HepG2 (cell line): Measurements from ENCODE around the gene NRL. TPM values are rescaled to one million over a fixed set of nuclear protein-coding genes. Genes with fewer than 3 reads are reported as not detected.
A peak's percentile ranks its signal among the peaks of the same experiment; 100 is the strongest.

ENCODE experiments used
- ATF3 ChIP-seq: sonication (generic); formaldehyde crosslinking; IDR thresholded peaks from 2 replicates; pipeline ENCODE4 v1.4.0; 2020; ENCODE audit warnings: missing genetic modification reagents
- CEBPB ChIP-seq: IDR thresholded peaks from 2 replicates; pipeline ENCODE4 v1.6.1; 2011; ENCODE audit warnings: low read depth, low read length, improper control_type of control experiment, borderline replicate concordance
- KDM5B ChIP-seq: sonication (generic); formaldehyde crosslinking; IDR thresholded peaks from 2 replicates; pipeline ENCODE4 v1.4.0; 2020; ENCODE audit warnings: missing genetic modification reagents, mild to moderate bottlenecking, borderline replicate concordance
- MAFG ChIP-seq: sonication (generic); formaldehyde crosslinking; IDR thresholded peaks from 2 replicates; pipeline ENCODE4 v1.5.1; 2020; ENCODE audit warnings: mild to moderate bottlenecking, missing genetic modification reagents
- MXD1 ChIP-seq: sonication (generic); formaldehyde crosslinking; IDR thresholded peaks from 2 replicates; pipeline ENCODE4 v1.4.0; 2020; ENCODE audit warnings: mild to moderate bottlenecking, missing genetic modification reagents
- MZF1 ChIP-seq: sonication (generic); formaldehyde crosslinking; IDR thresholded peaks from 2 replicates; pipeline ENCODE4 v1.8.1; 2023; ENCODE audit warnings: mild to moderate bottlenecking, missing genetic modification reagents, borderline replicate concordance
- NCOA5 ChIP-seq: sonication (generic); formaldehyde crosslinking; IDR thresholded peaks from 2 replicates; pipeline ENCODE4 v1.4.0; 2020; ENCODE audit warnings: missing genetic modification reagents
- NFE2 ChIP-seq: sonication (generic); formaldehyde crosslinking; IDR thresholded peaks from 2 replicates; pipeline ENCODE4 v1.4.0; 2020; ENCODE audit warnings: missing genetic modification reagents
- NKX3-1 ChIP-seq: sonication (generic); formaldehyde crosslinking; IDR thresholded peaks from 2 replicates; pipeline ENCODE4 v1.5.0; 2020; ENCODE audit warnings: missing genetic modification reagents
- RARG ChIP-seq: sonication (generic); formaldehyde crosslinking; IDR thresholded peaks from 2 replicates; pipeline ENCODE4 v1.4.0; 2020; ENCODE audit warnings: low read depth, mild to moderate bottlenecking, missing genetic modification reagents
- RFX5 ChIP-seq: IDR thresholded peaks from 2 replicates; pipeline ENCODE4 v1.6.1; 2011; ENCODE audit warnings: low read depth, low read length, improper control_type of control experiment
- SP2 ChIP-seq: sonication (generic); formaldehyde crosslinking; IDR thresholded peaks from 2 replicates; pipeline ENCODE4 v1.5.1; 2020; ENCODE audit warnings: mild to moderate bottlenecking, missing genetic modification reagents
- TFDP1 ChIP-seq: IDR thresholded peaks from 2 replicates; pipeline ENCODE4 v1.6.1; 2016; ENCODE audit warnings: missing compliant biosample characterization, missing genetic modification reagents, borderline replicate concordance
- THAP11 ChIP-seq: IDR thresholded peaks from 2 replicates; pipeline ENCODE4 v1.6.1; 2016; ENCODE audit warnings: missing biosample characterization, missing genetic modification reagents
- ZNF10 ChIP-seq: sonication (generic); formaldehyde crosslinking; IDR thresholded peaks from 2 replicates; pipeline ENCODE4 v1.4.0; 2020; ENCODE audit warnings: mild to moderate bottlenecking, low read depth, missing genetic modification reagents, borderline replicate concordance
- ZNF101 ChIP-seq: sonication (generic); formaldehyde crosslinking; IDR thresholded peaks from 2 replicates; pipeline ENCODE4 v1.4.0; 2020; ENCODE audit warnings: mild to moderate bottlenecking, low read depth, missing genetic modification reagents, borderline replicate concordance
- ZNF367 ChIP-seq: sonication (generic); formaldehyde crosslinking; IDR thresholded peaks from 2 replicates; pipeline ENCODE4 v1.4.0; 2020; ENCODE audit warnings: missing genetic modification reagents, borderline replicate concordance
- ZNF503 ChIP-seq: sonication (generic); formaldehyde crosslinking; IDR thresholded peaks from 2 replicates; pipeline ENCODE4 v1.4.0; 2020; ENCODE audit warnings: missing genetic modification reagents
- ZNF546 ChIP-seq: sonication (generic); formaldehyde crosslinking; conservative IDR thresholded peaks from 2 replicates; pipeline ENCODE4 v1.8.1; 2023; ENCODE audit warnings: mild to moderate bottlenecking, missing genetic modification reagents
- ZNF576 ChIP-seq: sonication (generic); formaldehyde crosslinking; IDR thresholded peaks from 2 replicates; pipeline ENCODE4 v1.4.0; 2020; ENCODE audit warnings: mild to moderate bottlenecking, missing genetic modification reagents
- ZNF577 ChIP-seq: sonication (generic); formaldehyde crosslinking; IDR thresholded peaks from 2 replicates; pipeline ENCODE4 v1.4.0; 2020; ENCODE audit warnings: mild to moderate bottlenecking, low read depth, missing genetic modification reagents, borderline replicate concordance
- ZNF614 ChIP-seq: IDR thresholded peaks from 2 replicates; pipeline ENCODE4 v1.6.1; 2018; ENCODE audit warnings: missing biosample characterization, missing genetic modification reagents, inconsistent platforms, borderline replicate concordance
- ZNF678 ChIP-seq: sonication (generic); formaldehyde crosslinking; IDR thresholded peaks from 2 replicates; pipeline ENCODE4 v1.4.0; 2020; ENCODE audit warnings: mild to moderate bottlenecking, missing genetic modification reagents
- ZNF691 ChIP-seq: sonication (generic); formaldehyde crosslinking; IDR thresholded peaks from 2 replicates; pipeline ENCODE4 v1.4.0; 2020; ENCODE audit warnings: missing genetic modification reagents, low read depth, mild to moderate bottlenecking, borderline replicate concordance
- polyA plus RNA-seq, 8 experiments: library from polyadenylated mRNA; depleted of rRNA in 3 of 8; stranded (reverse) in 7 of 8; unstranded in 1 of 8; fragments of >200 nt; fragmentation: Illumina TruSeq in 4 of 8; extraction: Trizol in 4 of 8; gene quantifications; 2 replicates each; pipeline versions ENCODE4 v1.2.1 to v1.2.3, GENCODE V29; 2011 to 2016; ENCODE audit warnings: low read depth in 4 of 8, missing spikeins in 1 of 8, mixed read lengths in 1 of 8; ENCODE audit not compliant: insufficient read depth in 1 of 8
- total RNA-seq, 5 experiments: library from RNA; depleted of rRNA; stranded (reverse); fragments of >200 nt; fragmentation: Illumina TruSeq; extraction: Trizol; gene quantifications; 2 replicates each; pipeline ENCODE4 v1.2.3, GENCODE V29; 2016; ENCODE audit warnings: low read depth in 1 of 5

NRL gene
- total and polyA plus RNA-seq, 2 of the 13 experiments (the other 11 are each of a cell fraction or from before 2014, with no cell fraction given), result 2.5 to 4.7 TPM

GRCh38 chr14:24147761-24148428 is 33.1 kb upstream of the NRL start (continued):
- TF ChIP-seq NFE2 (CRISPR knock-in tag) (no peak), ZNF101 (CRISPR knock-in tag) (peak; percentile 89; the same call in 1 of the 2 replicates), RFX5 (no peak), MXD1 (peak; percentile 72), ZNF577 (CRISPR knock-in tag) (0 out of 2 replicates have a peak, but pooled peaks have one; percentile 70), RARG (CRISPR knock-in tag) (0 out of 2 replicates have a peak, but pooled peaks have one; percentile 10), ZNF691 (CRISPR knock-in tag) (peak; percentile 70; the same call in 1 of the 2 replicates), NKX3-1 (0 out of 2 replicates have a peak, but pooled peaks have one; percentile 47), ZNF367 (no peak), NCOA5 (CRISPR knock-in tag) (no peak), SP2 (CRISPR knock-in tag) (no peak), ZNF546 (no peak), CEBPB (no peak), ZNF614 (CRISPR knock-in tag) (no peak), ZNF576 (CRISPR knock-in tag) (peak; percentile 82; the same call in 1 of the 2 replicates), THAP11 (CRISPR knock-in tag) (no peak), KDM5B (peak; percentile 82; the same call in 1 of the 2 replicates), ATF3 (CRISPR knock-in tag) (peak; percentile 10; the same call in 1 of the 2 replicates), MZF1 (peak; percentile 97), ZNF10 (no peak), ZNF678 (peak; percentile 95; the same call in 1 of the 2 replicates), MAFG (CRISPR knock-in tag) (no peak), ZNF503 (no peak), TFDP1 (CRISPR knock-in tag) (0 out of 2 replicates have a peak, but pooled peaks have one; percentile 10)
